Measurements from ENCODE around the gene IPO13. TPM values are rescaled to one million over a fixed set of nuclear protein-coding genes. Genes with fewer than 3 reads are reported as not detected.

IPO13 gene
- total and polyA plus RNA-seq, 10 of the 15 experiments (the other 5 are each of a cell fraction or from before 2014, with no cell fraction given), result 7.1 to 26.6 (median 15.9) TPM

- in situ Hi-C loops (cut with MboI) (no loop called here), intact Hi-C loops (cut with micrococcal nuclease; ENCODE audit: unreplicated experiment) (no loop called here)
- TF ChIP-seq MTA3 (IDR thresholded peaks at IDR 0.05; ENCODE audit: borderline replicate concordance, low read length) (no peak), HDAC6 (IDR thresholded peaks at IDR 0.05; ENCODE audit: unreplicated experiment) (no peak), RELB (IDR thresholded peaks at IDR 0.05; ENCODE audit: low read depth) (no peak), KAT2A (conservative IDR thresholded peaks at IDR 0.05; ENCODE audit: control insufficient read depth, low read depth, low read length) (no peak), IRF3 (IDR thresholded peaks at IDR 0.05) (no peak), ZNF217 (IDR thresholded peaks at IDR 0.05) (no peak), CREM (IDR thresholded peaks at IDR 0.05; ENCODE audit: low read depth) (no peak)
- Histone ChIP-seq H3K79me2 (ENCODE audit: control insufficient read depth, insufficient read depth, low read length) (no peaks in the 10 kb centered on the region), H3K27me3 (replicated peaks in 1 of 2; ENCODE audit: control insufficient read depth in 2 of 2, insufficient read depth in 2 of 2, low read length in 1 of 2) (no peaks in the 10 kb centered on the region), H3K27ac (ENCODE audit: control insufficient read depth, insufficient read depth) (no peak overlapping the region), H3K4me2 (ENCODE audit: control insufficient read depth, insufficient read depth) (no peak overlapping the region), H3K9ac (ENCODE audit: control insufficient read depth, insufficient read depth, low read length) (no peak overlapping the region), H3K4me3 (no peak overlapping the region), H3K9me3 (replicated peaks; ENCODE audit: control insufficient read depth, insufficient read depth, low read length) (no peaks in the 10 kb centered on the region), H3K36me3 (ENCODE audit: control insufficient read depth in 2 of 2, insufficient read depth in 2 of 2, low read length in 1 of 2) (peaks cover 0 to 8% of the 10 kb centered on the region in 2 experiments; a peak in 1 of 4 replicates), H2AFZ (ENCODE audit: control insufficient read depth, low read depth, low read length) (no peak overlapping the region), H3K4me1 (ENCODE audit: control insufficient read depth, insufficient read depth, low read length) (no peaks in the 10 kb centered on the region), H4K20me1 (ENCODE audit: control insufficient read depth, insufficient read depth) (no peaks in the 10 kb centered on the region)
- no peak for ATAC-seq
- CTCF ChIA-PET, result no interaction called here
- WGBS (ENCODE audit: insufficient coverage, insufficient replicate concordance, low lambda C conversion rate, missing lambda C conversion rate), result 98% methylated on average over 2 of the region's 2 CpGs
- DNase-seq (ENCODE audit: low read depth, low spot score), result no peak
- SMC1A ChIA-PET (ENCODE audit: uncharacterized antibody, unreplicated experiment), result no interaction called here
- POLR2A ChIA-PET, result no interaction called here
- FAIRE-seq, result no peak
- BruUV-seq (replicated peaks), result no TSS peak
- RAD21 ChIA-PET (ENCODE audit: unreplicated experiment), result no interaction called here
Observed at GRCh38 chr1:43962324-43962723, 15.6 kb downstream of the IPO13 start.

Data from GM12878 (cell line).